HEK293 (cell line): Measurements from ENCODE around the gene HMCN2.

ENCODE experiments used
- CTCF ChIA-PET: fragments of 350-600 bp; formaldehyde crosslinking; extraction: SDS; loops from one replicate; lab custom pipeline; 2021; ENCODE audit warnings: antibody characterized with exemption; lab: Yijun Ruan, JAX
- POLR2A ChIA-PET: fragments of 300-600 bp; formaldehyde crosslinking; extraction: SDS; loops from one replicate; lab custom pipeline; 2020; ENCODE audit warnings: antibody characterized with exemption, inconsistent platforms; lab: Yijun Ruan, JAX
- H3K27ac ChIP-seq: fragments of 200-500 bp; sonication (Bioruptor generic); 2 replicates; pipeline ENCODE4 v1.5.1; 2014; ENCODE audit warnings: low read depth, low read length, control low read depth, inconsistent platforms; ENCODE audit errors: extremely low read depth
- H3K36me3 ChIP-seq, 2 experiments: fragments of 200-500 bp in 1 of 2; sonication (Bioruptor generic) in 1 of 2; 1 replicate in 1 of 2; 2 replicates in 1 of 2; pipeline ENCODE4 v1.5.1; 2014 to 2017; ENCODE audit warnings: inconsistent platforms in 2 of 2, low read length in 2 of 2; ENCODE audit not compliant: control insufficient read depth in 2 of 2, insufficient read depth in 1 of 2
- H3K4me1 ChIP-seq: fragments of 200-500 bp; sonication (Bioruptor generic); 2 replicates; pipeline ENCODE4 v1.5.1; 2014; ENCODE audit warnings: mild to moderate bottlenecking, low read length, inconsistent platforms; ENCODE audit not compliant: control insufficient read depth, insufficient read depth
- H3K4me3 ChIP-seq: 2 replicates; pipeline ENCODE4 v1.5.1; 2011; ENCODE audit warnings: low read depth, mild to moderate bottlenecking, control low read depth, low read length, moderate library complexity
- H3K9me3 ChIP-seq: fragments of 200-500 bp; sonication (Bioruptor generic); 2 replicates; pipeline ENCODE4 v1.5.1; 2014; ENCODE audit warnings: low read depth, low read length, inconsistent platforms; ENCODE audit not compliant: control insufficient read depth, insufficient read depth
- EGR2 ChIP-seq: fragments of 450-650 bp; formaldehyde crosslinking; IDR thresholded peaks from 2 replicates; pipeline ENCODE4 v1.5.1; 2016; ENCODE audit warnings: low read depth, missing biosample characterization, missing genetic modification characterization
- FEZF1 ChIP-seq: fragments of 450-650 bp; formaldehyde crosslinking; IDR thresholded peaks from 2 replicates; pipeline ENCODE4 v1.5.1; 2016; ENCODE audit warnings: missing biosample characterization, missing genetic modification characterization
- GLIS1 ChIP-seq: fragments of 450-650 bp; formaldehyde crosslinking; IDR thresholded peaks from 2 replicates; pipeline ENCODE4 v1.5.1; 2016; ENCODE audit warnings: missing biosample characterization, missing genetic modification characterization
- HOXD13 ChIP-seq: sonication (generic); formaldehyde crosslinking; IDR thresholded peaks from 2 replicates; pipeline ENCODE4 v1.8.0; 2022; ENCODE audit warnings: missing genetic modification reagents, borderline replicate concordance
- KLF1 ChIP-seq: fragments of 450-650 bp; formaldehyde crosslinking; IDR thresholded peaks from 2 replicates; pipeline ENCODE4 v1.5.1; 2016; ENCODE audit warnings: missing biosample characterization, missing genetic modification characterization
- KLF9 ChIP-seq: fragments of 450-650 bp; formaldehyde crosslinking; IDR thresholded peaks from 2 replicates; pipeline ENCODE4 v1.5.1; 2016; ENCODE audit warnings: missing biosample characterization, missing genetic modification characterization, low read depth
- OVOL3 ChIP-seq: fragments of 450-650 bp; formaldehyde crosslinking; IDR thresholded peaks from 2 replicates; pipeline ENCODE4 v1.5.1; 2016; ENCODE audit warnings: missing biosample characterization, missing genetic modification characterization
- ZFP37 ChIP-seq: fragments of 450-650 bp; formaldehyde crosslinking; IDR thresholded peaks from 2 replicates; pipeline ENCODE4 v1.5.1; 2016; ENCODE audit warnings: missing biosample characterization, missing genetic modification characterization
- ZNF140 ChIP-seq: fragments of 450-650 bp; formaldehyde crosslinking; IDR thresholded peaks from 2 replicates; pipeline ENCODE4 v1.5.1; 2016; ENCODE audit warnings: missing biosample characterization, missing genetic modification characterization
- ZNF23 ChIP-seq: fragments of 450-650 bp; formaldehyde crosslinking; IDR thresholded peaks from 2 replicates; pipeline ENCODE4 v1.5.1; 2016; ENCODE audit warnings: missing biosample characterization, missing genetic modification characterization, borderline replicate concordance
- ZNF341 ChIP-seq: fragments of 450-650 bp; formaldehyde crosslinking; IDR thresholded peaks from 2 replicates; pipeline ENCODE4; 2016; ENCODE audit warnings: low read depth, missing biosample characterization, missing genetic modification characterization
- ZNF521 ChIP-seq: fragments of 450-650 bp; formaldehyde crosslinking; IDR thresholded peaks from 2 replicates; pipeline ENCODE4 v1.5.1; 2017; ENCODE audit warnings: missing biosample characterization, mild to moderate bottlenecking, missing genetic modification characterization
- ZNF529 ChIP-seq: fragments of 450-650 bp; formaldehyde crosslinking; IDR thresholded peaks from 2 replicates; pipeline ENCODE4 v1.5.1; 2017; ENCODE audit warnings: missing genetic modification characterization, missing biosample characterization; ENCODE audit not compliant: insufficient replicate concordance
- ZNF530 ChIP-seq: fragments of 450-650 bp; formaldehyde crosslinking; IDR thresholded peaks from 2 replicates; pipeline ENCODE4 v1.5.1; 2016; ENCODE audit warnings: low read depth, missing biosample characterization, missing genetic modification characterization
- ZNF560 ChIP-seq: fragments of 450-650 bp; formaldehyde crosslinking; IDR thresholded peaks from 2 replicates; pipeline ENCODE4 v1.5.1; 2017; ENCODE audit warnings: missing biosample characterization, missing genetic modification characterization, borderline replicate concordance
- ZNF654 ChIP-seq: fragments of 450-650 bp; formaldehyde crosslinking; IDR thresholded peaks from 2 replicates; pipeline ENCODE4 v1.5.1; 2016; ENCODE audit warnings: low read depth, missing biosample characterization, missing genetic modification characterization
- ZNF664 ChIP-seq: fragments of 450-650 bp; formaldehyde crosslinking; IDR thresholded peaks from 2 replicates; pipeline ENCODE4 v1.5.1; 2016; ENCODE audit warnings: missing biosample characterization, missing genetic modification characterization
- ZXDB ChIP-seq: fragments of 450-650 bp; formaldehyde crosslinking; IDR thresholded peaks from 2 replicates; pipeline ENCODE4 v1.5.1; 2016; ENCODE audit warnings: missing biosample characterization, missing genetic modification characterization
- TF ChIP-seq, protein P1 (sequence below): fragments of 450-650 bp; formaldehyde crosslinking; IDR thresholded peaks from 2 replicates; pipeline ENCODE4 v1.5.1; 2016; ENCODE audit warnings: missing biosample characterization, missing genetic modification characterization
- TF ChIP-seq, protein P2 (sequence below): fragments of 450-650 bp; formaldehyde crosslinking; IDR thresholded peaks from 2 replicates; pipeline ENCODE4 v1.5.1; 2016; ENCODE audit warnings: missing biosample characterization, missing genetic modification characterization
- TF ChIP-seq, protein P3 (sequence below): fragments of 450-650 bp; formaldehyde crosslinking; IDR thresholded peaks from 2 replicates; pipeline ENCODE4 v1.5.1; 2016; ENCODE audit warnings: missing biosample characterization, missing genetic modification characterization
- TF ChIP-seq, protein P4 (sequence below): fragments of 450-650 bp; formaldehyde crosslinking; IDR thresholded peaks from 2 replicates; pipeline ENCODE4 v1.5.1; 2016; ENCODE audit warnings: missing biosample characterization, missing genetic modification characterization
- TF ChIP-seq, protein P5 (sequence below): fragments of 450-650 bp; formaldehyde crosslinking; IDR thresholded peaks from 2 replicates; pipeline ENCODE4 v1.5.1; 2016; ENCODE audit warnings: missing biosample characterization, missing genetic modification characterization
- TF ChIP-seq, protein P6 (sequence below): fragments of 450-650 bp; formaldehyde crosslinking; IDR thresholded peaks from 2 replicates; pipeline ENCODE4 v1.5.1; 2017; ENCODE audit warnings: missing biosample characterization, missing genetic modification characterization

The HMCN2 gene

DNA sequence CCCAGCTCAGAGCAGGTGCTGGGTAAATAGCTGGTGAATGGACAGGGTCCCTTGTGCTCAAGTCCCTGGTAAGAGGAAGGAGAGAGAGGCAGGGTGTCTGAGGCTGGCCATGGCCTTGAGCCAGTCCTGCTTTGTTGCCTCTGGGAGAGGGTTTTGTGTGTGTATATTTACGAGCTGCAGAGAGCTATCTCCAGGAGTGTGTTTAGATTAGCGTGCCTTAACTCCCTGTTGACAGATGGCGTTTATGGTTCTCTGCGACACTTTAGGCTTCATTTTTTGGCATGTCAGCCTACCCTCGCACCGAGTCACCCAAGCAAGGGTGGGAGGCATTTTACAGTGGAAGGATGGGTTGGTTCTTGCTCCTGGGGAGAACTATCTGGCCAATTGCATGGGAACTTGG lies 22.2 kb downstream of the HMCN2 start:
- CTCF ChIA-PET, result interaction anchor here (0.9 to 2.5 kb wide), 5 partner anchors 11 to 413 kb away, joined by 3 to 6 read pairs (median 3); no protein-coding TSS in a partner anchor
- POLR2A ChIA-PET, result no interaction called here
- Histone ChIP-seq H3K36me3 (no peaks in the 10 kb centered on the region), H3K27ac (no peak overlapping the region; the same call in 1 of the 2 replicates), H3K4me1 (peaks cover 8% of the 10 kb centered on the region), H3K4me3 (no peak overlapping the region), H3K9me3 (no peaks in the 10 kb centered on the region)
- TF ChIP-seq ZNF654 (tag by site-specific recombination) (no peak), ZNF23 (tag by site-specific recombination) (no peak), ZNF560 (tag by site-specific recombination) (no peak), ZNF140 (tag by site-specific recombination) (no peak), HOXD13 (no peak), GLIS1 (tag by site-specific recombination) (peak; percentile 98), KLF1 (tag by site-specific recombination) (peak; percentile 47; the same call in 1 of the 2 replicates), OVOL3 (tag by site-specific recombination) (0 out of 2 replicates have a peak, but pooled peaks have one; percentile 72), ZNF530 (tag by site-specific recombination) (no peak), ZNF664 (tag by site-specific recombination) (no peak; the same call in 1 of the 2 replicates), ZNF341 (tag by site-specific recombination) (0 out of 2 replicates have a peak, but pooled peaks have one; percentile 16), ZFP37 (tag by site-specific recombination) (no peak), ZXDB (tag by site-specific recombination) (peak; percentile 74), ZNF529 (no peak), ZNF521 (tag by site-specific recombination) (no peak), KLF9 (tag by site-specific recombination) (no peak), FEZF1 (tag by site-specific recombination) (peak; percentile 95), EGR2 (peak; percentile 17; the same call in 1 of the 2 replicates)
- TF ChIP-seq, protein P1, sequence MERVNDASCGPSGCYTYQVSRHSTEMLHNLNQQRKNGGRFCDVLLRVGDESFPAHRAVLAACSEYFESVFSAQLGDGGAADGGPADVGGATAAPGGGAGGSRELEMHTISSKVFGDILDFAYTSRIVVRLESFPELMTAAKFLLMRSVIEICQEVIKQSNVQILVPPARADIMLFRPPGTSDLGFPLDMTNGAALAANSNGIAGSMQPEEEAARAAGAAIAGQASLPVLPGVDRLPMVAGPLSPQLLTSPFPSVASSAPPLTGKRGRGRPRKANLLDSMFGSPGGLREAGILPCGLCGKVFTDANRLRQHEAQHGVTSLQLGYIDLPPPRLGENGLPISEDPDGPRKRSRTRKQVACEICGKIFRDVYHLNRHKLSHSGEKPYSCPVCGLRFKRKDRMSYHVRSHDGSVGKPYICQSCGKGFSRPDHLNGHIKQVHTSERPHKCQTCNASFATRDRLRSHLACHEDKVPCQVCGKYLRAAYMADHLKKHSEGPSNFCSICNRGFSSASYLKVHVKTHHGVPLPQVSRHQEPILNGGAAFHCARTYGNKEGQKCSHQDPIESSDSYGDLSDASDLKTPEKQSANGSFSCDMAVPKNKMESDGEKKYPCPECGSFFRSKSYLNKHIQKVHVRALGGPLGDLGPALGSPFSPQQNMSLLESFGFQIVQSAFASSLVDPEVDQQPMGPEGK (tag by site-specific recombination), result peak; percentile 62
- TF ChIP-seq, protein P2, sequence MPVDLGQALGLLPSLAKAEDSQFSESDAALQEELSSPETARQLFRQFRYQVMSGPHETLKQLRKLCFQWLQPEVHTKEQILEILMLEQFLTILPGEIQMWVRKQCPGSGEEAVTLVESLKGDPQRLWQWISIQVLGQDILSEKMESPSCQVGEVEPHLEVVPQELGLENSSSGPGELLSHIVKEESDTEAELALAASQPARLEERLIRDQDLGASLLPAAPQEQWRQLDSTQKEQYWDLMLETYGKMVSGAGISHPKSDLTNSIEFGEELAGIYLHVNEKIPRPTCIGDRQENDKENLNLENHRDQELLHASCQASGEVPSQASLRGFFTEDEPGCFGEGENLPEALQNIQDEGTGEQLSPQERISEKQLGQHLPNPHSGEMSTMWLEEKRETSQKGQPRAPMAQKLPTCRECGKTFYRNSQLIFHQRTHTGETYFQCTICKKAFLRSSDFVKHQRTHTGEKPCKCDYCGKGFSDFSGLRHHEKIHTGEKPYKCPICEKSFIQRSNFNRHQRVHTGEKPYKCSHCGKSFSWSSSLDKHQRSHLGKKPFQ (tag by site-specific recombination), result peak; percentile 72; the same call in 1 of the 2 replicates
- TF ChIP-seq, protein P3, sequence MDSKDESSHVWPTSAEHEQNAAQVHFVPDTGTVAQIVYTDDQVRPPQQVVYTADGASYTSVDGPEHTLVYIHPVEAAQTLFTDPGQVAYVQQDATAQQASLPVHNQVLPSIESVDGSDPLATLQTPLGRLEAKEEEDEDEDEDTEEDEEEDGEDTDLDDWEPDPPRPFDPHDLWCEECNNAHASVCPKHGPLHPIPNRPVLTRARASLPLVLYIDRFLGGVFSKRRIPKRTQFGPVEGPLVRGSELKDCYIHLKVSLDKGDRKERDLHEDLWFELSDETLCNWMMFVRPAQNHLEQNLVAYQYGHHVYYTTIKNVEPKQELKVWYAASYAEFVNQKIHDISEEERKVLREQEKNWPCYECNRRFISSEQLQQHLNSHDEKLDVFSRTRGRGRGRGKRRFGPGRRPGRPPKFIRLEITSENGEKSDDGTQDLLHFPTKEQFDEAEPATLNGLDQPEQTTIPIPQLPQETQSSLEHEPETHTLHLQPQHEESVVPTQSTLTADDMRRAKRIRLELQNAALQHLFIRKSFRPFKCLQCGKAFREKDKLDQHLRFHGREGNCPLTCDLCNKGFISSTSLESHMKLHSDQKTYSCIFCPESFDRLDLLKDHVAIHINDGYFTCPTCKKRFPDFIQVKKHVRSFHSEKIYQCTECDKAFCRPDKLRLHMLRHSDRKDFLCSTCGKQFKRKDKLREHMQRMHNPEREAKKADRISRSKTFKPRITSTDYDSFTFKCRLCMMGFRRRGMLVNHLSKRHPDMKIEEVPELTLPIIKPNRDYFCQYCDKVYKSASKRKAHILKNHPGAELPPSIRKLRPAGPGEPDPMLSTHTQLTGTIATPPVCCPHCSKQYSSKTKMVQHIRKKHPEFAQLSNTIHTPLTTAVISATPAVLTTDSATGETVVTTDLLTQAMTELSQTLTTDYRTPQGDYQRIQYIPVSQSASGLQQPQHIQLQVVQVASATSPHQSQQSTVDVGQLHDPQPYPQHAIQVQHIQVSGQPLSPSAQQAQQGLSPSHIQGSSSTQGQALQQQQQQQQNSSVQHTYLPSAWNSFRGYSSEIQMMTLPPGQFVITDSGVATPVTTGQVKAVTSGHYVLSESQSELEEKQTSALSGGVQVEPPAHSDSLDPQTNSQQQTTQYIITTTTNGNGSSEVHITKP, result no peak; the same call in none of the 2 replicates
- TF ChIP-seq, protein P4, sequence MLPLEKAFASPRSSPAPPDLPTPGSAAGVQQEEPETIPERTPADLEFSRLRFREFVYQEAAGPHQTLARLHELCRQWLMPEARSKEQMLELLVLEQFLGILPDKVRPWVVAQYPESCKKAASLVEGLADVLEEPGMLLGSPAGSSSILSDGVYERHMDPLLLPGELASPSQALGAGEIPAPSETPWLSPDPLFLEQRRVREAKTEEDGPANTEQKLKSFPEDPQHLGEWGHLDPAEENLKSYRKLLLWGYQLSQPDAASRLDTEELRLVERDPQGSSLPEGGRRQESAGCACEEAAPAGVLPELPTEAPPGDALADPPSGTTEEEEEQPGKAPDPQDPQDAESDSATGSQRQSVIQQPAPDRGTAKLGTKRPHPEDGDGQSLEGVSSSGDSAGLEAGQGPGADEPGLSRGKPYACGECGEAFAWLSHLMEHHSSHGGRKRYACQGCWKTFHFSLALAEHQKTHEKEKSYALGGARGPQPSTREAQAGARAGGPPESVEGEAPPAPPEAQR (tag by site-specific recombination), result no peak
- TF ChIP-seq, protein P5, sequence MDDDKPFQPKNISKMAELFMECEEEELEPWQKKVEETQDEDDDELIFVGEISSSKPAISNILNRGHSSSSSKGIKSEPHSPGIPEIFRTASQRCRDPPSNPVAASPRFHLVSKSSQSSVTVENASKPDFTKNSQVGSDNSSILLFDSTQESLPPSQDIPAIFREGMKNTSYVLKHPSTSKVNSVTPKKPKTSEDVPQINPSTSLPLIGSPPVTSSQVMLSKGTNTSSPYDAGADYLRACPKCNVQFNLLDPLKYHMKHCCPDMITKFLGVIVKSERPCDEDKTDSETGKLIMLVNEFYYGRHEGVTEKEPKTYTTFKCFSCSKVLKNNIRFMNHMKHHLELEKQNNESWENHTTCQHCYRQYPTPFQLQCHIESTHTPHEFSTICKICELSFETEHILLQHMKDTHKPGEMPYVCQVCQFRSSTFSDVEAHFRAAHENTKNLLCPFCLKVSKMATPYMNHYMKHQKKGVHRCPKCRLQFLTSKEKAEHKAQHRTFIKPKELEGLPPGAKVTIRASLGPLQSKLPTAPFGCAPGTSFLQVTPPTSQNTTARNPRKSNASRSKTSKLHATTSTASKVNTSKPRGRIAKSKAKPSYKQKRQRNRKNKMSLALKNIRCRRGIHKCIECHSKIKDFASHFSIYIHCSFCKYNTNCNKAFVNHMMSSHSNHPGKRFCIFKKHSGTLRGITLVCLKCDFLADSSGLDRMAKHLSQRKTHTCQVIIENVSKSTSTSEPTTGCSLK (tag by site-specific recombination), result no peak
- TF ChIP-seq, protein P6, sequence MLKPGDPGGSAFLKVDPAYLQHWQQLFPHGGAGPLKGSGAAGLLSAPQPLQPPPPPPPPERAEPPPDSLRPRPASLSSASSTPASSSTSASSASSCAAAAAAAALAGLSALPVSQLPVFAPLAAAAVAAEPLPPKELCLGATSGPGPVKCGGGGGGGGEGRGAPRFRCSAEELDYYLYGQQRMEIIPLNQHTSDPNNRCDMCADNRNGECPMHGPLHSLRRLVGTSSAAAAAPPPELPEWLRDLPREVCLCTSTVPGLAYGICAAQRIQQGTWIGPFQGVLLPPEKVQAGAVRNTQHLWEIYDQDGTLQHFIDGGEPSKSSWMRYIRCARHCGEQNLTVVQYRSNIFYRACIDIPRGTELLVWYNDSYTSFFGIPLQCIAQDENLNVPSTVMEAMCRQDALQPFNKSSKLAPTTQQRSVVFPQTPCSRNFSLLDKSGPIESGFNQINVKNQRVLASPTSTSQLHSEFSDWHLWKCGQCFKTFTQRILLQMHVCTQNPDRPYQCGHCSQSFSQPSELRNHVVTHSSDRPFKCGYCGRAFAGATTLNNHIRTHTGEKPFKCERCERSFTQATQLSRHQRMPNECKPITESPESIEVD (tag by site-specific recombination), result peak; percentile 95
